Trophoblast cell (in vitro differentiated cells and primary cell): Measurements from ENCODE around the gene SLC15A3.

Source experiments
- DNase-seq, 2 donors: peaks; one replicate each; pipeline ENCODE4 v3.0.0-alpha.2; 2016
- H2AFZ ChIP-seq: 2 replicates; pipeline ENCODE4 v1.6.1; 2013; ENCODE audit warnings: low read length, moderate library complexity, mild to moderate bottlenecking; ENCODE audit not compliant: insufficient read depth, poor library complexity
- H2AK5ac ChIP-seq: 2 replicates; pipeline ENCODE4 v1.6.1; 2013; ENCODE audit warnings: mild to moderate bottlenecking, low read length
- H2BK120ac ChIP-seq: 2 replicates; pipeline ENCODE4 v1.6.1; 2013; ENCODE audit warnings: low read length, mild to moderate bottlenecking, moderate library complexity; ENCODE audit not compliant: insufficient read depth, poor library complexity
- H2BK12ac ChIP-seq: 2 replicates; pipeline ENCODE4 v1.6.1; 2013; ENCODE audit warnings: mild to moderate bottlenecking, low read length, moderate library complexity
- H2BK5ac ChIP-seq: 2 replicates; pipeline ENCODE4 v1.6.1; 2013; ENCODE audit warnings: low read length, low read depth, moderate library complexity, mild to moderate bottlenecking; ENCODE audit not compliant: poor library complexity
- H3K14ac ChIP-seq: 2 replicates; pipeline ENCODE4 v1.6.1; 2013; ENCODE audit warnings: mild to moderate bottlenecking, low read length
- H3K18ac ChIP-seq: 2 replicates; pipeline ENCODE4 v1.6.1; 2013; ENCODE audit warnings: mild to moderate bottlenecking, low read length
- H3K23ac ChIP-seq: 2 replicates; pipeline ENCODE4 v1.6.1; 2013; ENCODE audit warnings: low read length
- H3K27ac ChIP-seq: 2 replicates; pipeline ENCODE4 v1.5.1; 2013; ENCODE audit warnings: low read depth, mild to moderate bottlenecking, inconsistent platforms, low read length, moderate library complexity
- H3K27me3 ChIP-seq: 2 replicates; pipeline ENCODE4 v1.6.1; 2013; ENCODE audit warnings: inconsistent platforms, mild to moderate bottlenecking, low read length, moderate library complexity; ENCODE audit not compliant: insufficient read depth
- H3K36me3 ChIP-seq, 2 experiments: 1 replicate in 1 of 2; 2 replicates in 1 of 2; pipeline ENCODE4 v1.6.1; 2013; ENCODE audit warnings: low read length in 2 of 2, mild to moderate bottlenecking in 2 of 2, moderate library complexity in 1 of 2; ENCODE audit not compliant: insufficient read depth in 2 of 2, control insufficient read depth in 1 of 2
- H3K4ac ChIP-seq: 2 replicates; pipeline ENCODE4 v1.6.1; 2013; ENCODE audit warnings: low read depth, mild to moderate bottlenecking, low read length, moderate library complexity
- H3K4me1 ChIP-seq, 2 experiments: 1 replicate in 1 of 2; 2 replicates in 1 of 2; pipeline ENCODE4 v1.6.1; 2013; ENCODE audit warnings: low read length in 2 of 2, mild to moderate bottlenecking in 2 of 2, moderate library complexity in 1 of 2; ENCODE audit not compliant: insufficient read depth in 2 of 2, control insufficient read depth in 1 of 2
- H3K4me2 ChIP-seq: 2 replicates; pipeline ENCODE4 v1.6.1; 2013; ENCODE audit warnings: inconsistent platforms, mild to moderate bottlenecking, low read length, moderate library complexity
- H3K4me3 ChIP-seq: 2 replicates; pipeline ENCODE4 v1.5.1; 2013; ENCODE audit warnings: mild to moderate bottlenecking, low read depth, low read length, inconsistent platforms
- H3K79me1 ChIP-seq: one replicate; pipeline ENCODE4 v1.6.1; 2013; ENCODE audit warnings: low read length
- H3K79me2 ChIP-seq: 2 replicates; pipeline ENCODE4 v1.6.1; 2013; ENCODE audit warnings: low read length, mild to moderate bottlenecking; ENCODE audit not compliant: control insufficient read depth, insufficient read depth, poor library complexity
- H3K9ac ChIP-seq: 2 replicates; pipeline ENCODE4 v1.6.1; 2013; ENCODE audit warnings: mild to moderate bottlenecking, low read length
- H3K9me3 ChIP-seq: 2 replicates; pipeline ENCODE4 v1.6.1; 2013; ENCODE audit warnings: low read depth, mild to moderate bottlenecking, control low read depth, inconsistent platforms, low read length; ENCODE audit not compliant: insufficient read depth
- H4K12ac ChIP-seq: 2 replicates; pipeline ENCODE4 v1.6.1; 2013; ENCODE audit warnings: low read depth, mild to moderate bottlenecking, low read length, moderate library complexity
- H4K8ac ChIP-seq: 2 replicates; pipeline ENCODE4 v1.6.1; 2013; ENCODE audit warnings: low read depth, mild to moderate bottlenecking, low read length, moderate library complexity
- H4K91ac ChIP-seq: one replicate; pipeline ENCODE4 v1.6.1; 2013; ENCODE audit warnings: low read depth, mild to moderate bottlenecking, low read length, moderate library complexity
- WGBS: extraction: QIAGEN DNeasy Blood & Tissue Kit; methylation state at CpG from one replicate; pipeline ENCODE4 v1.1.7; 2013; ENCODE audit warnings: missing lambda C conversion rate; ENCODE audit not compliant: insufficient read length, insufficient coverage; ENCODE audit errors: extremely low coverage; 5-methylcytosine and 5-hydroxymethylcytosine counted together

SLC15A3 gene

DNA sequence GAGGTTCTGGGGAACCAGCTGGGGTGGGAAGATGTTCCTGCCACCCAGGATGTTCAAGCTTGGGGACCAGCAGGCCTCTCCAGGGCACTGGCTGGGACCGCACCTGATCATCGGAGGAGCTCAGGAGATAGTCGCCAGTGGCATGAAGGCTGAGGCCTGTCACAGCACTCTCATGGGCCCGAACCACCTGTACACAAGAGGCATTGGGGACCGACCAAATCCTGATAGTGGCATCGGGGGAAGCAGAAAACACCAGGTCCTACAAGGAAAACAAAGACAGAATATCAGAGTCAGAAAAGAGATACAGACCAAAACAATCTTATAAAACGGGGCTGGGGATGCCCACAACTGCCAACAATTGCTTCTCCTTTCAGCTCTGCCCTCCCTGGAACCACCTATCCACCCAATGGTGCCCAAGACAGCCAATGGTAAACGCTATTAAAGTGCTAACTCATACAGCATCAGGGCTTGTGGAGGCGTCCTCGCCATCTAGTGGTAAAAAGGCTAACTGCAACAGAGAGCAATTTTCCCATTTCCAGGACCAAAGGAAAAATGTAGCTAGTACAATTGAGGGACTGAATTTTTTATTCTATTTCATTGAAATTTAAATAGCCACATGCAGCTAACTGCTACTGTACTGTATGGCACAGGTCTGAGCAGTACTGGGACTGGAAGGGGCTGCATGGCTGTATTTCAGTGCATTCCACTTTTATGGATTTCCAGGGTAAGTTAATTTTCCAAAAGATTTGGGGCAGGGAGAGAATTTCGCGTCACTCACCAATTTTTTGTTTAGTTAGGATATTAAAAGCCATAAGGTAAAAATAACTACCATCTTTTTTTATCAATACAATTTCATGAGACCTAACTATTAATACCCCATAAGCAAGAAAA, 52.7 kb downstream of the SLC15A3 start:
- Histone ChIP-seq H3K4ac (no peak overlapping the region), H3K9me3 (no peaks in the 10 kb centered on the region), H4K8ac (no peak overlapping the region), H3K4me1 (no peaks in the 10 kb centered on the region), H3K4me2 (no peak overlapping the region), H4K12ac (no peak overlapping the region), H4K91ac (no peak overlapping the region), H2BK5ac (no peak overlapping the region), H3K4me3 (no peak overlapping the region), H3K36me3 (peaks cover 49 to 69% of the 10 kb centered on the region in 2 experiments), H3K9ac (no peak overlapping the region), H3K14ac (no peak overlapping the region), H3K18ac (no peak overlapping the region), H2BK120ac (no peak overlapping the region), H2AK5ac (no peak overlapping the region), H3K79me2 (no peaks in the 10 kb centered on the region), H2AFZ (no peak overlapping the region), H3K27ac (no peak overlapping the region), H3K23ac (no peak overlapping the region), H2BK12ac (no peak overlapping the region), H3K79me1 (no peaks in the 10 kb centered on the region), H3K27me3 (no peaks in the 10 kb centered on the region)
- DNase-seq: peak; percentile 49 to 79
- WGBS: no CpG with 5 or more reads among the region's 12 CpGs

DNA sequence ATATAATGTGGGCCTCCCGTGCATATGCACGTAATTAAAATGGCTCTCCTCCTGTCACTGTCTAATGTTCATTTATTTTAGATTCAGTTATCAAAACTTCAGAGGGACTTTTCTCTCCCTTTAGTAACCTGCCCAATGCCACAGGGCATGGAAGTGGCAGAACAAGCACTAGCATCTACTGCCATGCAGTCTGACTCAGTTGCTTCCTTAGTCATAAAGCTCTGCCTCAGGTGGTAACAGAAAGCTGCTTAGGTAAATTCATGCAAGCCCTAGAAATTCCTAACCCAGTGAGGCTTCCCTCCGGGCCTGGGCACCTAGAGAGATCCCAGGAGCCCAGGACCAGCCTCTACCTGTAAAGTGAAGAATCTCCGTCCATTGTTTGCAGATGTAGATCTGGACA, 54.5 kb downstream of the SLC15A3 start:
- Histone ChIP-seq H3K36me3 (peaks cover 40 to 65% of the 10 kb centered on the region in 2 experiments), H2AK5ac (no peak overlapping the region), H3K9me3 (no peaks in the 10 kb centered on the region), H3K27ac (no peak overlapping the region), H3K79me2 (no peaks in the 10 kb centered on the region), H4K91ac (no peak overlapping the region), H2AFZ (no peak overlapping the region), H2BK12ac (no peak overlapping the region), H3K4ac (no peak overlapping the region), H3K14ac (no peak overlapping the region), H3K23ac (no peak overlapping the region), H3K4me2 (no peak overlapping the region), H3K9ac (no peak overlapping the region), H3K27me3 (no peaks in the 10 kb centered on the region), H3K4me3 (no peak overlapping the region), H3K18ac (no peak overlapping the region), H2BK5ac (no peak overlapping the region), H4K12ac (no peak overlapping the region), H2BK120ac (no peak overlapping the region), H4K8ac (no peak overlapping the region), H3K4me1 (no peaks in the 10 kb centered on the region), H3K79me1 (no peaks in the 10 kb centered on the region)
- DNase-seq: no peak
- WGBS: no CpG with 5 or more reads among the region's 4 CpGs

DNA sequence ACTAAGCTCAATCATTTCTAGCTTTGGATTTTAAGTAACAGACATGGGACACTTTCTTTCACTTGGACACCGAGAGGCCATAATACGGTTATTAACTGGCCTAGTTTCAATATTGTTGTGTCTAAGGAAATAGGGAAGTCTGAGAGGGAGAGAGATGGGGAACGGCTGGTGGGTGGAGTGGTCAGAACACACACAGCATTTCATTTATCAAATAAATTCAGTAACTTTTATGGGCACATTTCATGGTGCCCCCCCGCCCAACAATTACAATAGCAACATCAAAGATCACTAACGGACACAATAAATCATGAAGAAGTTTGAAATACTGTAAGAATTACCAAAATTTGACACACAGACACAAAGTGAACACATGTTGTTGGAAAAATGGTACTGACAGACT, 56.3 kb downstream of the SLC15A3 start:
- H3K36me3 ChIP-seq: peaks cover 32 to 51% of the 10 kb centered on the region in 2 experiments

DNA sequence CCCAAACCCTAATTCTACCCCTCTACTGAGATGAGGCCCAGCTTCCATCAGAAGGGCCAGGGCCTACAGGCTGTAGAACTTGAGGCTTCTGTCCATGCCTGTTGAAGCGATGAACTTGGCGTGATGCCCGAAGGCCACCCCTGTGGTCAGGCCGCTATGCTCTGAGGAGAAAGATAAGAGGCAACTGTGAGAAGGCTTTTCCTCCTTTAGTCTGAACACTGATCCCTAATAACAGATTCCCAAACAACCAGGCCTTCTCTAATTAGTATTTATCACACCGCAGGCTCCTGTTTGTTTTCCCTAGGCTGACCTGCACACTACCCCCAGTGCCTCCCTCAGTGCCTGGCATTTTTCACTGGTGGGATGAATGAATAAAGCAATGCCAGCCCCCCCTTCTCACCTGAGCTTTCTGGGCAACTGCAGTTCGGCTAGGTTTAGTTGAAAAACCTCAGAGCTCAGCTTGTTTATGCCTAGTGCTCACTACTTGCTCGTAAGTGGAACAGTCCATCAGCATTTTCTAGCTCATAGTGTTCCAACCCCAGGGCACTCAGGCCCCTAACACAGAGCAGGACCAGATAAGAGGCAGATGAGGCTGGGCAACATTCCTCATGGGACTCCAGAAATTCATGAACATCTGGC, 60.8 kb downstream of the SLC15A3 start:
- Histone ChIP-seq H3K4me2 (no peak overlapping the region), H3K14ac (no peak overlapping the region), H3K4me1 (peaks cover 2 to 10% of the 10 kb centered on the region in 2 experiments), H3K79me2 (no peaks in the 10 kb centered on the region), H2AFZ (no peak overlapping the region), H2AK5ac (no peak overlapping the region), H3K4ac (no peak overlapping the region), H2BK12ac (no peak overlapping the region), H4K12ac (no peak overlapping the region), H4K91ac (no peak overlapping the region), H3K4me3 (no peak overlapping the region), H3K27me3 (no peaks in the 10 kb centered on the region), H3K9me3 (no peaks in the 10 kb centered on the region), H2BK5ac (no peak overlapping the region), H3K79me1 (no peaks in the 10 kb centered on the region), H3K9ac (no peak overlapping the region), H3K27ac (no peak overlapping the region), H3K23ac (no peak overlapping the region), H3K36me3 (peaks cover 8 to 27% of the 10 kb centered on the region in 2 experiments), H4K8ac (no peak overlapping the region), H3K18ac (no peak overlapping the region), H2BK120ac (no peak overlapping the region)
- no CpG with 5 or more reads among the region's 7 CpGs for WGBS
- no peak for DNase-seq

More for the DNA sequence above, 56.3 kb downstream of the SLC15A3 start:
- H3K23ac ChIP-seq: no peak overlapping the region
- H2BK12ac ChIP-seq: no peak overlapping the region
- H4K8ac ChIP-seq: no peak overlapping the region
- peaks cover 0 to 1% of the 10 kb centered on the region in 2 experiments for H3K4me1 ChIP-seq
- no peak overlapping the region for H3K27ac ChIP-seq
- no peak overlapping the region for H2AK5ac ChIP-seq
- no CpG with 5 or more reads among the region's 5 CpGs for WGBS
- H3K4ac ChIP-seq: no peak overlapping the region
- no peaks in the 10 kb centered on the region for H3K9me3 ChIP-seq
- no peak overlapping the region for H3K14ac ChIP-seq
- no peak overlapping the region for H3K9ac ChIP-seq
- H2BK5ac ChIP-seq: no peak overlapping the region
- H2BK120ac ChIP-seq: no peak overlapping the region
- H3K79me2 ChIP-seq: no peaks in the 10 kb centered on the region
- no peak overlapping the region for H4K12ac ChIP-seq
- no peak overlapping the region for H2AFZ ChIP-seq
- no peak overlapping the region for H3K4me2 ChIP-seq
- H3K4me3 ChIP-seq: no peak overlapping the region
- H3K79me1 ChIP-seq: no peaks in the 10 kb centered on the region
- no peak overlapping the region for H4K91ac ChIP-seq
- no peak overlapping the region for H3K18ac ChIP-seq
- no peak for DNase-seq
- no peaks in the 10 kb centered on the region for H3K27me3 ChIP-seq
